A549 (cell line): ENCODE results near the gene MEIKIN. TPM values are rescaled to one million over a fixed set of nuclear protein-coding genes. Genes with fewer than 3 reads are reported as not detected.

Experiments used
- ATAC-seq, 2 experiments: fragments of 200-7000 bp in 1 of 2; fragments of >200 bp in 1 of 2; cut with Nextera tagmentation in 1 of 2; cut with Tn5 transposase in 1 of 2; 3 replicates each; pipeline versions ENCODE4 v1.8.0 to v1.9.1; 2018 to 2020; ENCODE audit warnings: mild to moderate bottlenecking in 1 of 2, moderate library complexity in 1 of 2
- CTCF ChIA-PET: fragments of 300-600 bp; sonication (Branson Sonifier 250); formaldehyde crosslinking; extraction: SDS; loops from one replicate; lab custom pipeline; 2021; ENCODE audit warnings: antibody characterized with exemption, inconsistent platforms; lab: Yijun Ruan, JAX
- POLR2A ChIA-PET: fragments of 350-600 bp; formaldehyde crosslinking; extraction: SDS; loops from one replicate; lab custom pipeline; 2021; ENCODE audit warnings: antibody characterized with exemption, inconsistent platforms; lab: Yijun Ruan, JAX
- DNase-seq, 2 experiments: peaks; one replicate each; pipeline versions ENCODE4 v3.0.0 to v3.0.0-alpha.2; 2011 to 2016; ENCODE audit warnings: low read depth in 1 of 2, low spot score in 1 of 2
- FAIRE-seq: peaks from 2 replicates; lab custom pipeline; 2011; peaks lifted over from hg19 to GRCh38; lab: Jason Lieb, UNC
- H3K27ac ChIP-seq, 2 experiments: fragments of >200 bp; sonication (Bioruptor Twin); formaldehyde crosslinking; 3 replicates each; pipeline ENCODE4 v1.5.1; 2016 to 2017
- H3K4me1 ChIP-seq: fragments of >200 bp; sonication (Bioruptor Twin); formaldehyde crosslinking; 3 replicates; pipeline ENCODE4 v1.6.1; 2016
- H3K4me2 ChIP-seq: fragments of >200 bp; sonication (Bioruptor Twin); formaldehyde crosslinking; 3 replicates; pipeline ENCODE4 v1.6.1; 2016
- H3K4me3 ChIP-seq: fragments of >200 bp; sonication (Bioruptor Twin); formaldehyde crosslinking; 3 replicates; pipeline ENCODE4 v1.5.1; 2016
- H3K9me3 ChIP-seq: fragments of >200 bp; sonication (Bioruptor Twin); formaldehyde crosslinking; 3 replicates; pipeline ENCODE4 v1.6.1; 2016
- ATOH8 ChIP-seq: fragments of 250-450 bp; sonication (Bioruptor Pico); IDR thresholded peaks from 2 replicates; pipeline ENCODE4 v1.5.0; 2020; ENCODE audit warnings: low read depth, mild to moderate bottlenecking, moderate library complexity
- CBX8 ChIP-seq: fragments of 200-600 bp; sonication (generic); IDR thresholded peaks from 2 replicates; pipeline ENCODE4 v1.6.1; 2016
- EHMT2 ChIP-seq: fragments of 200-600 bp; sonication (generic); IDR thresholded peaks from 2 replicates; pipeline ENCODE4 v1.6.1; 2016; ENCODE audit warnings: antibody characterized with exemption, low read depth, mild to moderate bottlenecking, moderate library complexity
- ELK1 ChIP-seq: fragments of 150-350 bp; IDR thresholded peaks from 2 replicates; pipeline ENCODE4 v1.6.1; 2014; ENCODE audit warnings: low read depth, mild to moderate bottlenecking, low read length
- EP300 ChIP-seq, 2 experiments: fragments of >200 bp; sonication (Bioruptor Twin); formaldehyde crosslinking; IDR thresholded peaks; 2 replicates in 1 of 2; 3 replicates in 1 of 2; pipeline ENCODE4 v1.6.1; 2016 to 2017
- FOSL2 ChIP-seq, 2 experiments: fragments of 450-650 bp in 1 of 2; fragments of >200 bp in 1 of 2; sonication (Bioruptor Twin) in 1 of 2; formaldehyde crosslinking; IDR thresholded peaks; 2 replicates each; pipeline versions ENCODE4 v1.5.0 to v1.6.1; 2016 to 2020; ENCODE audit warnings: mild to moderate bottlenecking in 1 of 2, moderate library complexity in 1 of 2
- FOXS1 ChIP-seq: fragments of 250-450 bp; sonication (Bioruptor Pico); IDR thresholded peaks from 2 replicates; pipeline ENCODE4 v1.5.0; 2020; ENCODE audit warnings: mild to moderate bottlenecking, moderate library complexity
- KDM1A ChIP-seq: fragments of 200-600 bp; sonication (generic); IDR thresholded peaks from 2 replicates; pipeline ENCODE4 v1.6.1; 2016; ENCODE audit warnings: low read depth, mild to moderate bottlenecking
- MAFK ChIP-seq: fragments of 450-650 bp; IDR thresholded peaks from 2 replicates; pipeline ENCODE4 v1.6.1; 2014; ENCODE audit not compliant: partially characterized antibody
- NFE2L2 ChIP-seq: fragments of 150-350 bp; conservative IDR thresholded peaks from 2 replicates; pipeline ENCODE4 v1.6.1; 2014; ENCODE audit warnings: low read length
- NR3C1 ChIP-seq: fragments of >200 bp; sonication (Bioruptor Twin); formaldehyde crosslinking; IDR thresholded peaks from 3 replicates; pipeline ENCODE4 v1.6.1; 2017
- POLR2A ChIP-seq: IDR thresholded peaks from 2 replicates; pipeline ENCODE4 v1.6.1; 2012; ENCODE audit warnings: mild to moderate bottlenecking, low read length
- RARB ChIP-seq: fragments of 250-450 bp; sonication (Bioruptor Pico); IDR thresholded peaks from 2 replicates; pipeline ENCODE4 v1.8.0; 2021; ENCODE audit warnings: mild to moderate bottlenecking, moderate library complexity
- RCOR1 ChIP-seq: fragments of 150-350 bp; IDR thresholded peaks from 2 replicates; pipeline ENCODE4 v1.6.1; 2014; ENCODE audit warnings: antibody characterized with exemption, low read length, low read depth
- REST ChIP-seq: fragments of 200-600 bp; sonication (generic); IDR thresholded peaks from 2 replicates; pipeline ENCODE4 v1.6.1; 2016; ENCODE audit warnings: antibody characterized with exemption, mild to moderate bottlenecking, moderate library complexity
- SREBF2 ChIP-seq: fragments of 450-650 bp; IDR thresholded peaks from 2 replicates; pipeline ENCODE4 v1.6.1; 2014; ENCODE audit warnings: mild to moderate bottlenecking, moderate library complexity
- WGBS: methylation state at CpG from one replicate; pipeline ENCODE4 v1.1.6; 2017; ENCODE audit errors: missing lambda C conversion rate; 5-methylcytosine and 5-hydroxymethylcytosine counted together
- polyA plus RNA-seq, 4 experiments: library from polyadenylated mRNA; depleted of rRNA in 3 of 4; stranded (reverse); fragments of >200 nt; fragmentation: RNase III in 1 of 4; extraction: RNeasy Plus Mini Kit Qiagen cat#74134 plus additional on column Dnase treatment in 1 of 4; gene quantifications; 2 replicates in 3 of 4; 3 replicates in 1 of 4; pipeline ENCODE4 v1.2.3, GENCODE V29; 2011 to 2017

Gene MEIKIN
- polyA plus RNA-seq, 2 of the 4 experiments (the other 2 are of a cell fraction): not detected

- Histone ChIP-seq H3K4me2 (no peak overlapping the region), H3K4me1 (no peaks in the 10 kb centered on the region), H3K9me3 (no peaks in the 10 kb centered on the region), H3K4me3 (no peak overlapping the region), H3K27ac (no peak overlapping the region)
- DNase-seq (no peak), FAIRE-seq (no peak), ATAC-seq (no peak)
- POLR2A ChIA-PET: no interaction called here
- TF ChIP-seq REST (peak; percentile 71; the same call in 1 of the 2 replicates), NR3C1 (no peak)
- CTCF ChIA-PET: no interaction called here
- WGBS: 47% methylated on average over 3 of the region's 3 CpGs
These were observed 6.9 kb upstream of the MEIKIN start for GRCh38 chr5:131952301-131952857.

- FAIRE-seq (no peak), DNase-seq (no peak), ATAC-seq (no peak)
- ChIA-PET POLR2A (no interaction called here), CTCF (no interaction called here)
- WGBS: 66% methylated on average over 1 of the region's 1 CpG
- Histone ChIP-seq H3K4me3 (no peak overlapping the region), H3K9me3 (no peaks in the 10 kb centered on the region), H3K27ac (no peak overlapping the region), H3K4me2 (no peak overlapping the region), H3K4me1 (no peaks in the 10 kb centered on the region)
- TF ChIP-seq EHMT2 (no peak), POLR2A (no peak), KDM1A (no peak), MAFK (peak; percentile 44), CBX8 (no peak), FOSL2 (IDR thresholded peaks at IDR 0.05) (no peak), FOSL2 (CRISPR knock-in tag; IDR thresholded peaks at IDR 0.05) (no peak), EP300 (IDR thresholded peaks at IDR 0.05) (no peak), NFE2L2 (peak; percentile 68), SREBF2 (no peak), RARB (no peak), ATOH8 (CRISPR knock-in tag) (no peak), RCOR1 (no peak)
These were observed 5.2 kb upstream of the MEIKIN start for GRCh38 chr5:131950706-131951105.

DNA sequence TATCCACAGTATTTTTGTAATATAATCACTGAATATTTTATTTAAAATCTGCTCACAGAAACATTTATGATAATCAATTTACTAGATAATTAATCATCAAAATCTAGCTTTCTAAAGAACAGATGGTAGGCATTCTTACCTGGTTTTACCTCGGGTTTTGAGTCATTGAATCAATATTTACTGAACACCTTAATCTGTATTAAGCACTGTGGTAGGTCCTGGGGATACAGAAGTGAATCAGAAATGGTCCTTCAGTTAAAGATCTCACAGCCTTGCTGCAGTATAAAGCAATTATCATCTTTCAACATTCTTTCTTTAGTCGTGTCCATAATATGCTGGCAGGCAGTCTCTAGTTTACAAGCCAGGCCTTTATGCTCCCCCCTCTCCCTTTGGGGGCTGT lies 2.0 kb upstream of the MEIKIN start:
- CTCF ChIA-PET: no interaction called here
- DNase-seq: no peak
- POLR2A ChIA-PET: no interaction called here
- Histone ChIP-seq H3K4me2 (no peak overlapping the region), H3K9me3 (no peaks in the 10 kb centered on the region), H3K4me3 (no peak overlapping the region), H3K27ac (no peak overlapping the region), H3K4me1 (no peaks in the 10 kb centered on the region)
- no peak for FAIRE-seq
- TF ChIP-seq KDM1A (no peak), FOXS1 (CRISPR knock-in tag) (no peak), ELK1 (no peak)
- 3% methylated on average over 2 of the region's 2 CpGs for WGBS
- no peak for ATAC-seq
